IMR-90 (cell line): Measurements from ENCODE around the gene GNG7. TPM values are rescaled to one million over a fixed set of nuclear protein-coding genes. Genes with fewer than 3 reads are reported as not detected.

Experiments used
- ATAC-seq: fragments of 200-7000 bp; cut with Tn5 transposase; 2 replicates; pipeline ENCODE4 v1.9.1; 2020; ENCODE audit warnings: low read depth, mild to moderate bottlenecking, moderate library complexity
- BruUV-seq: library from RNA; stranded (reverse); fragments of 400-500 nt; replicated peaks from 2 replicates; lab custom pipeline; 2021; lab: Mats Ljungman, UMichigan
- CTCF ChIA-PET: fragments of 300-600 bp; formaldehyde crosslinking; extraction: SDS; loops from one replicate; lab custom pipeline; 2021; ENCODE audit warnings: antibody characterized with exemption; lab: Yijun Ruan, JAX
- POLR2A ChIA-PET: fragments of 300-600 bp; sonication (Branson Sonifier 250); formaldehyde crosslinking; loops from one replicate; lab custom pipeline; 2022; ENCODE audit warnings: antibody characterized with exemption; ENCODE audit not compliant: unreplicated experiment; lab: Charles Lee
- DNase-seq: peaks from one replicate; pipeline ENCODE4 v3.0.0; 2013
- H2AFZ ChIP-seq: replicated peaks from 2 replicates; pipeline ENCODE3; 2013; ENCODE audit warnings: low read length, mild to moderate bottlenecking; ENCODE audit not compliant: poor library complexity
- H2AK5ac ChIP-seq: 2 replicates; pipeline ENCODE4 v1.6.1; 2013; ENCODE audit warnings: low read depth, low read length, inconsistent platforms
- H2AK9ac ChIP-seq: replicated peaks from 2 replicates; pipeline ENCODE3; 2013; ENCODE audit warnings: mild to moderate bottlenecking, low read depth, low read length, moderate library complexity; ENCODE audit not compliant: poor library complexity
- H2BK120ac ChIP-seq: 2 replicates; pipeline ENCODE4 v1.6.1; 2013; ENCODE audit warnings: low read depth, low read length, inconsistent platforms
- H2BK15ac ChIP-seq: 3 replicates; pipeline ENCODE4 v1.6.1; 2013; ENCODE audit warnings: low read depth, low read length, inconsistent platforms
- H2BK20ac ChIP-seq: 2 replicates; pipeline ENCODE4 v1.6.1; 2013; ENCODE audit warnings: low read depth, mild to moderate bottlenecking, inconsistent platforms, low read length, moderate library complexity
- H2BK5ac ChIP-seq: 2 replicates; pipeline ENCODE4 v1.6.1; 2013; ENCODE audit warnings: mild to moderate bottlenecking, low read depth, low read length, inconsistent platforms; ENCODE audit not compliant: poor library complexity, severe bottlenecking
- H3K14ac ChIP-seq: replicated peaks from 2 replicates; pipeline ENCODE4 v1.6.1; 2013; ENCODE audit warnings: low read depth, low read length, inconsistent platforms
- H3K18ac ChIP-seq: 2 replicates; pipeline ENCODE4 v1.6.1; 2013; ENCODE audit warnings: low read depth, low read length, control low read depth
- H3K23ac ChIP-seq: 2 replicates; pipeline ENCODE4 v1.6.1; 2013; ENCODE audit warnings: low read depth, low read length, inconsistent platforms
- H3K27ac ChIP-seq: 2 replicates; pipeline ENCODE4 v1.5.1; 2013; ENCODE audit warnings: mild to moderate bottlenecking, control low read depth, low read length; ENCODE audit not compliant: insufficient read depth
- H3K27me3 ChIP-seq: 2 replicates; pipeline ENCODE4 v1.6.1; 2013; ENCODE audit warnings: low read length; ENCODE audit not compliant: control insufficient read depth, insufficient read depth
- H3K36me3 ChIP-seq: 2 replicates; pipeline ENCODE4 v1.6.1; 2013; ENCODE audit warnings: low read length, mixed read lengths; ENCODE audit not compliant: control insufficient read depth, insufficient read depth
- H3K4ac ChIP-seq: 2 replicates; pipeline ENCODE4 v1.6.1; 2013; ENCODE audit warnings: low read depth, low read length, inconsistent platforms
- H3K4me1 ChIP-seq: 2 replicates; pipeline ENCODE4 v1.6.1; 2013; ENCODE audit warnings: low read length, mixed read lengths; ENCODE audit not compliant: control insufficient read depth, insufficient read depth
- H3K4me2 ChIP-seq: 2 replicates; pipeline ENCODE4 v1.6.1; 2013; ENCODE audit warnings: low read depth, mild to moderate bottlenecking, control low read depth, low read length, moderate library complexity
- H3K4me3 ChIP-seq: 2 replicates; pipeline ENCODE4 v1.5.1; 2013; ENCODE audit warnings: low read depth, mild to moderate bottlenecking, control low read depth, low read length, moderate library complexity; ENCODE audit not compliant: insufficient read depth
- H3K56ac ChIP-seq: 2 replicates; pipeline ENCODE4 v1.6.1; 2013; ENCODE audit warnings: low read length, inconsistent platforms; ENCODE audit not compliant: insufficient read depth; ENCODE audit errors: extremely low read depth
- H3K79me1 ChIP-seq, 2 experiments: 2 replicates each; pipeline ENCODE4 v1.6.1; 2013; ENCODE audit warnings: low read length in 2 of 2, inconsistent platforms in 1 of 2, low read depth in 1 of 2
- H3K9ac ChIP-seq: 2 replicates; pipeline ENCODE4 v1.6.1; 2013; ENCODE audit warnings: low read depth, low read length, control low read depth
- H3K9me1 ChIP-seq: 2 replicates; pipeline ENCODE4 v1.6.1; 2013; ENCODE audit warnings: low read length, inconsistent platforms; ENCODE audit not compliant: insufficient read depth
- H3K9me3 ChIP-seq: 2 replicates; pipeline ENCODE4 v1.6.1; 2013; ENCODE audit warnings: low read length; ENCODE audit not compliant: control insufficient read depth, insufficient read depth
- H4K20me1 ChIP-seq: 2 replicates; pipeline ENCODE4 v1.6.1; 2013; ENCODE audit warnings: low read length, inconsistent platforms; ENCODE audit not compliant: insufficient read depth
- H4K5ac ChIP-seq: 2 replicates; pipeline ENCODE4 v1.6.1; 2013; ENCODE audit warnings: mild to moderate bottlenecking, low read depth, low read length, control low read depth
- H4K8ac ChIP-seq, 2 experiments: 2 replicates each; pipeline ENCODE4 v1.6.1; 2013; ENCODE audit warnings: low read depth in 2 of 2, low read length in 2 of 2, control low read depth in 1 of 2, inconsistent platforms in 1 of 2
- H4K91ac ChIP-seq: 2 replicates; pipeline ENCODE4 v1.6.1; 2013; ENCODE audit warnings: low read depth, low read length, inconsistent platforms; ENCODE audit not compliant: insufficient read depth
- CEBPB ChIP-seq: IDR thresholded peaks from 2 replicates; pipeline ENCODE4 v1.6.1; 2012; ENCODE audit warnings: low read depth, low read length, improper control_type of control experiment
- MAZ ChIP-seq: IDR thresholded peaks from 2 replicates; pipeline ENCODE4 v1.6.1; 2012; ENCODE audit warnings: low read depth, mild to moderate bottlenecking, low read length, improper control_type of control experiment, moderate library complexity, borderline replicate concordance
- NFE2L2 ChIP-seq: fragments of 150-350 bp; IDR thresholded peaks from 2 replicates; pipeline ENCODE4 v1.6.1; 2016; ENCODE audit warnings: low read depth, mild to moderate bottlenecking, low read length
- POLR2A ChIP-seq: IDR thresholded peaks from 2 replicates; pipeline ENCODE4 v1.6.1; 2012; ENCODE audit warnings: mild to moderate bottlenecking, low read depth, low read length
- SMC3 ChIP-seq: fragments of 150-350 bp; IDR thresholded peaks from 2 replicates; pipeline ENCODE4 v1.6.1; 2016; ENCODE audit warnings: low read depth, mild to moderate bottlenecking, antibody characterized with exemption, low read length, moderate library complexity
- WGBS, 2 experiments: methylation state at CpG; one replicate each; pipeline versions ENCODE4 v1.1.5 to v1.1.7; 2013; ENCODE audit warnings: missing lambda C conversion rate in 2 of 2; ENCODE audit not compliant: insufficient read length in 1 of 2; ENCODE audit errors: extremely low coverage in 2 of 2; 5-methylcytosine and 5-hydroxymethylcytosine counted together
- dilution Hi-C: fragments of 300-500 bp; cut with HindIII; formaldehyde crosslinking; loops from one replicate; pipeline ENCODE4 v1.14.3; 2018; ENCODE audit warnings: low sequenced_read_pairs; ENCODE audit not compliant: unreplicated experiment
- in situ Hi-C: fragments of 300-500 bp; cut with MboI; formaldehyde crosslinking; loops from 3 replicates; pipeline ENCODE4 v1.14.3; 2019; ENCODE audit warnings: low sequenced_read_pairs, inconsistent platforms, mixed read lengths
- intact Hi-C: fragments of 100-400 bp; cut with micrococcal nuclease; formaldehyde crosslinking; loops from 2 replicates; pipeline ENCODE4 v1.10.0; 2022
- polyA plus RNA-seq, 3 experiments: library from polyadenylated mRNA; depleted of rRNA; stranded (reverse); fragments of >200 nt; gene quantifications; 2 replicates each; pipeline ENCODE4 v1.2.3, GENCODE V29; 2012; ENCODE audit warnings: low replicate concordance in 1 of 3
- total RNA-seq: library from RNA; depleted of rRNA; stranded (reverse); fragments of >200 nt; gene quantifications from 2 replicates; pipeline ENCODE4 v1.2.3, GENCODE V29; 2012

The GNG7 gene
- total and polyA plus RNA-seq, 2 of the 4 experiments (the other 2 are of a cell fraction) = under 0.01 to 0.21 TPM

DNA sequence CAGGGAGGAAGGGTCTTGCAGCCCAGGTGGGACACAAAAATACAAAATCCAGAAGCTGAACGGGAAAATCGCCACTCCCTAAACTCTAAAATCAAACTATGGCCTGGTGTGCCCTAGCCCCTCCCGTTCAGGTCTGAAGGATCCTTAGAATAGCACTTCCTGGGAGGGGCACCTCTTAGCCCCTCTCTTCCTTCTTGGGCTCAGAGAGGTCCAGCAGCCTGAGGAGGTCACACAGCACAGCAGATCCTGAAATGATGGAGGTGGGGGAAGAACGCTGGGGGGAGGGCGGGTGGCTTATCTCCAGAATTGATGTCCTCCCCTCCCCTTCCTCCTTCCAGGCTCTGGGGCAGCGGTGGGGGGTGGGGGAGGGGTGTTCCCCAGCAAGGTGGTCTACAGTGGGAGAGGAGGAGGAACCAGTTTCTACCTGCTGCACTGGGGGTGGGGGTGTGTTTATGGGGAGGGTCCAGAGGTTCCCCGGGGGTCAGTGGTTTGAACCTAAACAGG is 16.8 kb upstream of the GNG7 start:
- no peaks in the 10 kb centered on the region; the same call in 1 of the 2 replicates for H3K27me3 ChIP-seq
- ATAC-seq (no peak), DNase-seq (no peak)
- H3K27ac ChIP-seq = no peak overlapping the region
- CTCF ChIA-PET = no interaction called here
- no peaks in the 10 kb centered on the region; the same call in 1 of the 2 replicates for H4K20me1 ChIP-seq
- no peak overlapping the region for H3K18ac ChIP-seq
- no peak overlapping the region for H3K4me3 ChIP-seq
- no peak overlapping the region for H3K56ac ChIP-seq
- H2BK5ac ChIP-seq = no peak overlapping the region
- POLR2A ChIA-PET = no interaction called here
- no peak overlapping the region for H4K5ac ChIP-seq
- H2BK15ac ChIP-seq = no peak overlapping the region
- H2AFZ ChIP-seq = no peak overlapping the region
- peaks cover 17% of the 10 kb centered on the region for H3K4me1 ChIP-seq
- no peak overlapping the region for H4K8ac ChIP-seq
- no peak overlapping the region for H4K91ac ChIP-seq
- TF ChIP-seq NFE2L2 (no peak), CEBPB (no peak), POLR2A (no peak), SMC3 (no peak), MAZ (no peak)
- intact Hi-C loops (no loop called here), dilution Hi-C loops (no loop called here), in situ Hi-C loops (no loop called here)
- peaks cover 7% of the 10 kb centered on the region; the same call in 1 of the 2 replicates for H3K9me1 ChIP-seq
- no peak overlapping the region for H2BK120ac ChIP-seq
- H2BK20ac ChIP-seq = no peak overlapping the region
- no peak overlapping the region for H3K4me2 ChIP-seq
- BruUV-seq = no TSS peak
- no peak overlapping the region for H3K4ac ChIP-seq
- peaks cover 9% of the 10 kb centered on the region for H3K9me3 ChIP-seq
- no peak overlapping the region for H3K9ac ChIP-seq
- 58% methylated on average over 2 of the region's 7 CpGs; no CpG with 5 or more reads in 1 of the 2 experiments for WGBS, 2 experiments
- H3K79me1 ChIP-seq = peaks cover 0 to 10% of the 10 kb centered on the region in 2 experiments; a peak in 2 of 4 replicates
- no peak overlapping the region for H2AK9ac ChIP-seq
- peak overlapping the region; percentile 3; the same call in 1 of the 2 replicates for H2AK5ac ChIP-seq
- peaks cover 4% of the 10 kb centered on the region; the same call in 1 of the 2 replicates for H3K36me3 ChIP-seq
- H3K14ac ChIP-seq = no peak overlapping the region
- H3K23ac ChIP-seq = no peak overlapping the region
